Esophagus squamous epithelium (tissue), 4 donors: ENCODE results near the gene ITGB4.

Experiments
- POLR2A ChIP-seq, 4 donors: fragments of 450-650 bp; IDR thresholded peaks; one replicate each; pipeline ENCODE4 v1.6.1; 2017; ENCODE audit warnings: antibody characterized with exemption in 4 of 4, mild to moderate bottlenecking in 4 of 4, moderate library complexity in 3 of 4
- TF ChIP-seq, protein P1 (sequence below), 6 experiments: fragments of 450-650 bp in 4 of 6; fragments of 200-600 bp in 2 of 6; sonication (generic) in 2 of 6; IDR thresholded peaks; one replicate each; pipeline ENCODE4 v1.5.1; 2016 to 2019; ENCODE audit warnings: antibody characterized with exemption in 6 of 6, mild to moderate bottlenecking in 4 of 6, moderate library complexity in 4 of 6

DNA sequence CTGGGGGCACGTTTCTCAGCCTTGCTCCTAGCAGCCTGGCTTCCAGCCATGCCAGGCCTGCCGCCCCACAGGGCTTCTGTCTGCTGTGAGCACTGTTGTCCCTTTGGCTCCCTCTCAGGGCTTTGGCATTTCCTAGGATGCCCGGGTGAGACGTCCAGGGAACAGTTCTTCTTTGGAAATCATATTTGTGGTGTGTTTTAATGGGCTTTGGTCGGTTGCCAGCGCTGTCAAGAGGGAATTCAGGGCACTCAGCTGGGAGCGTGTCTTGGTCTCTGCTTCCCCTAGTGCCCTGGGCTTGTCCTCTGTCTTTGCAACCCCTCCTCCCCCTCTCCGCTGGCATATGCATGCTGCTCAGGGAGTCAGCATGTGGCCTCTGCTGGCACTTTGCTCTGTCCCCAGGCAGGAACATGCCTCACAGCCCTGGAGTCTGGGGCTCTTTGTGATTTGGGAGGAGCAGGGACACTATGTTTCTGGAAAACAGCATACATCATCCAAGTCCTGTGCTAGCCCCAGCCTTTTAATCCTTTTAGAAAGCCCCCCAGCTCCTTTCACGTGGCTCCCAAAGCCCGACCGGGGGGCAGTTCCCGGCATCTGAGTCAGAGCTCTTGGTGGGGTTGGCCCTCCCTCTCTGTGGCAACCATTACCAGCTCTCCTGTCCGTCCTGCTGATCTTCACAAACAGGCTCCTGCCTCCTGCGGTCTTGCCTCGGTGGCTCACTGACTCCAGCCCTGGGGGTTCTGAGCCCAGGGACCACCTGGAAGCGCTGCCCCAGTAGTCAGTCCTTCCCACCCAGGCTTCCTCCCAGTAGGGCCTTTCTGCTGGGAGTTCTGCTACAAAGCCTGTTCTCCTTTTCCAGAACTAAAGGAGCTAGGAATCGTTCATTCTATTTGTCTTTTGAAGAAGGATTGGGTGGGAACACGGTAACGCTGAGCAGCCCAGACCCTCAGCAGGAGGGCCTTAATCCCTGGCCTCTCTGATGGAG lies 27.5 kb upstream of the ITGB4 start:
- TF ChIP-seq, protein P1, sequence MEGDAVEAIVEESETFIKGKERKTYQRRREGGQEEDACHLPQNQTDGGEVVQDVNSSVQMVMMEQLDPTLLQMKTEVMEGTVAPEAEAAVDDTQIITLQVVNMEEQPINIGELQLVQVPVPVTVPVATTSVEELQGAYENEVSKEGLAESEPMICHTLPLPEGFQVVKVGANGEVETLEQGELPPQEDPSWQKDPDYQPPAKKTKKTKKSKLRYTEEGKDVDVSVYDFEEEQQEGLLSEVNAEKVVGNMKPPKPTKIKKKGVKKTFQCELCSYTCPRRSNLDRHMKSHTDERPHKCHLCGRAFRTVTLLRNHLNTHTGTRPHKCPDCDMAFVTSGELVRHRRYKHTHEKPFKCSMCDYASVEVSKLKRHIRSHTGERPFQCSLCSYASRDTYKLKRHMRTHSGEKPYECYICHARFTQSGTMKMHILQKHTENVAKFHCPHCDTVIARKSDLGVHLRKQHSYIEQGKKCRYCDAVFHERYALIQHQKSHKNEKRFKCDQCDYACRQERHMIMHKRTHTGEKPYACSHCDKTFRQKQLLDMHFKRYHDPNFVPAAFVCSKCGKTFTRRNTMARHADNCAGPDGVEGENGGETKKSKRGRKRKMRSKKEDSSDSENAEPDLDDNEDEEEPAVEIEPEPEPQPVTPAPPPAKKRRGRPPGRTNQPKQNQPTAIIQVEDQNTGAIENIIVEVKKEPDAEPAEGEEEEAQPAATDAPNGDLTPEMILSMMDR (IDR thresholded peaks at IDR 0.05), result no peak
- TF ChIP-seq POLR2A (IDR thresholded peaks at IDR 0.05), result no peak
